Measurements from ENCODE around the gene MEIS1.

Gene MEIS1

GRCh38 chr2:66443979-66444861 lies 9.3 kb downstream of the MEIS1 start:
- no peak for DNase-seq

- no peak for DNase-seq
These were observed 10.4 kb downstream of the MEIS1 start for GRCh38 chr2:66445076-66445924.

- peak in 8 of 51 donors; percentile 17 to 50 (median 24) for DNase-seq
These were observed 11.3 kb downstream of the MEIS1 start for GRCh38 chr2:66445925-66446871.

- no peak for DNase-seq
These were observed 12.0 kb downstream of the MEIS1 start for GRCh38 chr2:66446941-66447340.

GRCh38 chr2:66447677-66448076 lies 12.8 kb downstream of the MEIS1 start:
- peak in 1 of 51 donors; percentile 9 for DNase-seq

- DNase-seq, result no peak
These were observed 13.4 kb downstream of the MEIS1 start for GRCh38 chr2:66448136-66448991.

GRCh38 chr2:66452214-66452613 lies 17.3 kb downstream of the MEIS1 start:
- no peak for DNase-seq

- no peak for DNase-seq
These were observed 18.0 kb downstream of the MEIS1 start for GRCh38 chr2:66452917-66453316.

- DNase-seq, result no peak
These were observed 20.6 kb downstream of the MEIS1 start for GRCh38 chr2:66455490-66455889.

- DNase-seq, result no peak
These were observed 21.5 kb downstream of the MEIS1 start for GRCh38 chr2:66456183-66457041.

- DNase-seq, result no peak
These were observed 22.6 kb downstream of the MEIS1 start for GRCh38 chr2:66457545-66457944.

GRCh38 chr2:66460031-66460430 lies 25.1 kb downstream of the MEIS1 start:
- no peak for DNase-seq

- DNase-seq, result no peak
These were observed 26.2 kb downstream of the MEIS1 start for GRCh38 chr2:66461001-66461663.

- DNase-seq, result peak in 4 of 51 donors; percentile 19 to 49 (median 22)
These were observed 27.0 kb downstream of the MEIS1 start for GRCh38 chr2:66461664-66462500.

GRCh38 chr2:66462501-66462825 lies 27.5 kb downstream of the MEIS1 start:
- peak in 1 of 51 donors; percentile 35 for DNase-seq

- DNase-seq, result no peak
These were observed 28.4 kb downstream of the MEIS1 start for GRCh38 chr2:66463206-66463755.

GRCh38 chr2:66464930-66465637 lies 30.2 kb downstream of the MEIS1 start:
- DNase-seq, result no peak

Measured in hypothalamus (tissue), 51 donors.